SK-N-SH treated with all-trans-retinoic acid at 6 μM for 48 hours (cell line): Measurements from ENCODE around the gene PMM1.
A peak's percentile ranks its signal among the peaks of the same experiment; 100 is the strongest.

ENCODE experiments used
- ATAC-seq: fragments of 200-7000 bp; cut with Tn5 transposase; 3 replicates; pipeline ENCODE4 v1.9.1; 2020; ENCODE audit warnings: mild to moderate bottlenecking, moderate library complexity
- ARNTL ChIP-seq: fragments of 450-650 bp; formaldehyde crosslinking; IDR thresholded peaks from 2 replicates; pipeline ENCODE4 v1.5.0; 2020; ENCODE audit warnings: low read depth, mild to moderate bottlenecking, moderate library complexity, borderline replicate concordance
- BACH2 ChIP-seq: fragments of 250-450 bp; sonication (Bioruptor Pico); IDR thresholded peaks from 2 replicates; pipeline ENCODE4 v1.9.0; 2021; ENCODE audit warnings: mild to moderate bottlenecking, borderline replicate concordance
- CSDC2 ChIP-seq: fragments of 250-450 bp; sonication (Bioruptor Pico); IDR thresholded peaks from 2 replicates; pipeline ENCODE4 v1.5.0; 2020; ENCODE audit warnings: mild to moderate bottlenecking, moderate library complexity
- ESRRG ChIP-seq: fragments of 250-450 bp; sonication (Bioruptor Pico); IDR thresholded peaks from 2 replicates; pipeline ENCODE4 v1.6.1; 2021; ENCODE audit warnings: mild to moderate bottlenecking
- GLIS3 ChIP-seq: fragments of 250-450 bp; sonication (Bioruptor Pico); IDR thresholded peaks from 2 replicates; pipeline ENCODE4 v1.5.0; 2020; ENCODE audit warnings: mild to moderate bottlenecking, moderate library complexity
- ISL1 ChIP-seq: fragments of 250-450 bp; sonication (Bioruptor Pico); IDR thresholded peaks from 2 replicates; pipeline ENCODE4 v2.1.2; 2022; ENCODE audit warnings: mild to moderate bottlenecking, moderate library complexity
- OSR1 ChIP-seq: fragments of 250-450 bp; sonication (Bioruptor Pico); IDR thresholded peaks from 2 replicates; pipeline ENCODE4 v1.8.0; 2022; ENCODE audit warnings: moderate library complexity, mild to moderate bottlenecking, inconsistent platforms
- PPARA ChIP-seq: fragments of 250-450 bp; sonication (Bioruptor Pico); IDR thresholded peaks from 2 replicates; pipeline ENCODE4 v1.5.0; 2020; ENCODE audit warnings: mild to moderate bottlenecking, borderline replicate concordance
- RARB ChIP-seq: fragments of 250-450 bp; sonication (Bioruptor Pico); IDR thresholded peaks from 2 replicates; pipeline ENCODE4 v1.8.0; 2021; ENCODE audit warnings: mild to moderate bottlenecking, moderate library complexity
- SNAI2 ChIP-seq: fragments of 250-450 bp; sonication (Bioruptor Pico); IDR thresholded peaks from 2 replicates; pipeline ENCODE4 v1.5.0; 2020; ENCODE audit warnings: mild to moderate bottlenecking, moderate library complexity
- TCF4 ChIP-seq: fragments of 250-450 bp; sonication (Bioruptor Pico); IDR thresholded peaks from 2 replicates; pipeline ENCODE4 v1.8.0; 2021; ENCODE audit warnings: mild to moderate bottlenecking, moderate library complexity, borderline replicate concordance
- ZC3H10 ChIP-seq: fragments of 250-450 bp; sonication (Bioruptor Pico); IDR thresholded peaks from 2 replicates; pipeline ENCODE4 v1.5.1; 2021; ENCODE audit warnings: mild to moderate bottlenecking, moderate library complexity
- ZFP3 ChIP-seq: fragments of 250-450 bp; sonication (Bioruptor Pico); IDR thresholded peaks from 2 replicates; pipeline ENCODE4 v1.5.0; 2020; ENCODE audit warnings: mild to moderate bottlenecking, moderate library complexity
- ZFP30 ChIP-seq: fragments of 450-650 bp; formaldehyde crosslinking; IDR thresholded peaks from 2 replicates; pipeline ENCODE4 v1.5.0; 2022; ENCODE audit warnings: mild to moderate bottlenecking, moderate library complexity
- ZNF565 ChIP-seq: fragments of 450-650 bp; formaldehyde crosslinking; conservative IDR thresholded peaks from 2 replicates; pipeline ENCODE4 v1.5.0; 2020; ENCODE audit warnings: low read depth, mild to moderate bottlenecking, moderate library complexity
- ZNF70 ChIP-seq: fragments of 450-650 bp; formaldehyde crosslinking; IDR thresholded peaks from 2 replicates; pipeline ENCODE4 v1.5.0; 2020; ENCODE audit warnings: mild to moderate bottlenecking, moderate library complexity
- ZNF8 ChIP-seq: fragments of 450-650 bp; formaldehyde crosslinking; IDR thresholded peaks from 2 replicates; pipeline ENCODE4 v1.5.0; 2020; ENCODE audit warnings: mild to moderate bottlenecking, moderate library complexity
- TF ChIP-seq, protein P1 (sequence below): fragments of 250-450 bp; sonication (Bioruptor Pico); IDR thresholded peaks from 2 replicates; pipeline ENCODE4 v1.8.0; 2020; ENCODE audit warnings: mild to moderate bottlenecking, moderate library complexity, borderline replicate concordance
- TF ChIP-seq, protein P2 (sequence below): fragments of 250-450 bp; sonication (Bioruptor Pico); IDR thresholded peaks from 2 replicates; pipeline ENCODE4 v1.5.0; 2020; ENCODE audit warnings: mild to moderate bottlenecking, moderate library complexity
- TF ChIP-seq, protein P3 (sequence below): fragments of 250-450 bp; sonication (Bioruptor Pico); IDR thresholded peaks from 2 replicates; pipeline ENCODE4 v1.5.1; 2021; ENCODE audit warnings: mild to moderate bottlenecking, moderate library complexity
- TF ChIP-seq, protein P4 (sequence below): fragments of 250-450 bp; sonication (Bioruptor Pico); IDR thresholded peaks from 2 replicates; pipeline ENCODE4 v1.5.1; 2020; ENCODE audit warnings: low read depth, mild to moderate bottlenecking, moderate library complexity
- TF ChIP-seq, protein P5 (sequence below): fragments of 250-450 bp; sonication (Bioruptor Pico); IDR thresholded peaks from 2 replicates; pipeline ENCODE4 v1.8.0; 2021; ENCODE audit warnings: low read depth, mild to moderate bottlenecking, moderate library complexity, borderline replicate concordance

Gene PMM1

DNA sequence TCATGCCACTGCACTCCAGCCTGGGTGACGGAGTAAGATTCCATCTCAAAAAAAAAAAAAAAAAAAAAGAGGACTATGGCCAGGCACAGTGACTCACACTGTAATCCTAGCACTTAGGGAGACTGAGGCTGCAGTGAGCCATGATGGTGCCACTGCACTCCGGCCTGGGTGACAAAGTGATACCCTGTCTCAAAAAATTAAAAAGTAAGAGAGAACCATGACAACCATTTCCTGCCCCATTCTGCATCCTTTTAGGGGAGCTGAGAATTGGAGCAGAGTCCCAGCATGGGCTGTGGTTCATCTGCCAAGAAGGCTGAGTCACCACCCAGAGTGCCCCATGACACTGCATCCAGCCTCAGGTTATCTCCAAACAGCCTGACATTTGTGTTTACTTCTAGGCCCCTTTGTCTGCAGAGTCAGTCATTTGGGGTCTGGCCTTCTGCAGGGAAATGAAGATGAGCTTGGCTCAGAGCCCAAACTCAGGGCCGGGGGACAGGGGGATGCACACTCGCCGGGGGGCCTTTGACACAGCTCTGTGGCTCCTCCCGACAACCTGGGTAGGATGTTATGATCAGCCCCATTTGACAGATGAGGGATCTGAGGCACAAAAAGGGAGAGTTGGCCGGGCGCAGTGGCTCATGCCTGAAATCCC is 24.1 kb downstream of the PMM1 start:
- TF ChIP-seq BACH2 (CRISPR knock-in tag): no peak
- no peak for TF ChIP-seq OSR1 (CRISPR knock-in tag)
- no peak for TF ChIP-seq ZC3H10
- no peak for TF ChIP-seq ZNF565
- TF ChIP-seq ESRRG (CRISPR knock-in tag): no peak
- no peak for TF ChIP-seq ZFP30 (CRISPR knock-in tag)
- TF ChIP-seq, protein P1, sequence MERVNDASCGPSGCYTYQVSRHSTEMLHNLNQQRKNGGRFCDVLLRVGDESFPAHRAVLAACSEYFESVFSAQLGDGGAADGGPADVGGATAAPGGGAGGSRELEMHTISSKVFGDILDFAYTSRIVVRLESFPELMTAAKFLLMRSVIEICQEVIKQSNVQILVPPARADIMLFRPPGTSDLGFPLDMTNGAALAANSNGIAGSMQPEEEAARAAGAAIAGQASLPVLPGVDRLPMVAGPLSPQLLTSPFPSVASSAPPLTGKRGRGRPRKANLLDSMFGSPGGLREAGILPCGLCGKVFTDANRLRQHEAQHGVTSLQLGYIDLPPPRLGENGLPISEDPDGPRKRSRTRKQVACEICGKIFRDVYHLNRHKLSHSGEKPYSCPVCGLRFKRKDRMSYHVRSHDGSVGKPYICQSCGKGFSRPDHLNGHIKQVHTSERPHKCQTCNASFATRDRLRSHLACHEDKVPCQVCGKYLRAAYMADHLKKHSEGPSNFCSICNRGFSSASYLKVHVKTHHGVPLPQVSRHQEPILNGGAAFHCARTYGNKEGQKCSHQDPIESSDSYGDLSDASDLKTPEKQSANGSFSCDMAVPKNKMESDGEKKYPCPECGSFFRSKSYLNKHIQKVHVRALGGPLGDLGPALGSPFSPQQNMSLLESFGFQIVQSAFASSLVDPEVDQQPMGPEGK (CRISPR knock-in tag): no peak
- no peak for TF ChIP-seq TCF4
- no peak for TF ChIP-seq ISL1
- no peak for TF ChIP-seq GLIS3
- TF ChIP-seq, protein P2, sequence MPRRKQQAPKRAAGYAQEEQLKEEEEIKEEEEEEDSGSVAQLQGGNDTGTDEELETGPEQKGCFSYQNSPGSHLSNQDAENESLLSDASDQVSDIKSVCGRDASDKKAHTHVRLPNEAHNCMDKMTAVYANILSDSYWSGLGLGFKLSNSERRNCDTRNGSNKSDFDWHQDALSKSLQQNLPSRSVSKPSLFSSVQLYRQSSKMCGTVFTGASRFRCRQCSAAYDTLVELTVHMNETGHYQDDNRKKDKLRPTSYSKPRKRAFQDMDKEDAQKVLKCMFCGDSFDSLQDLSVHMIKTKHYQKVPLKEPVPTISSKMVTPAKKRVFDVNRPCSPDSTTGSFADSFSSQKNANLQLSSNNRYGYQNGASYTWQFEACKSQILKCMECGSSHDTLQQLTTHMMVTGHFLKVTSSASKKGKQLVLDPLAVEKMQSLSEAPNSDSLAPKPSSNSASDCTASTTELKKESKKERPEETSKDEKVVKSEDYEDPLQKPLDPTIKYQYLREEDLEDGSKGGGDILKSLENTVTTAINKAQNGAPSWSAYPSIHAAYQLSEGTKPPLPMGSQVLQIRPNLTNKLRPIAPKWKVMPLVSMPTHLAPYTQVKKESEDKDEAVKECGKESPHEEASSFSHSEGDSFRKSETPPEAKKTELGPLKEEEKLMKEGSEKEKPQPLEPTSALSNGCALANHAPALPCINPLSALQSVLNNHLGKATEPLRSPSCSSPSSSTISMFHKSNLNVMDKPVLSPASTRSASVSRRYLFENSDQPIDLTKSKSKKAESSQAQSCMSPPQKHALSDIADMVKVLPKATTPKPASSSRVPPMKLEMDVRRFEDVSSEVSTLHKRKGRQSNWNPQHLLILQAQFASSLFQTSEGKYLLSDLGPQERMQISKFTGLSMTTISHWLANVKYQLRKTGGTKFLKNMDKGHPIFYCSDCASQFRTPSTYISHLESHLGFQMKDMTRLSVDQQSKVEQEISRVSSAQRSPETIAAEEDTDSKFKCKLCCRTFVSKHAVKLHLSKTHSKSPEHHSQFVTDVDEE (CRISPR knock-in tag): no peak
- TF ChIP-seq, protein P3, sequence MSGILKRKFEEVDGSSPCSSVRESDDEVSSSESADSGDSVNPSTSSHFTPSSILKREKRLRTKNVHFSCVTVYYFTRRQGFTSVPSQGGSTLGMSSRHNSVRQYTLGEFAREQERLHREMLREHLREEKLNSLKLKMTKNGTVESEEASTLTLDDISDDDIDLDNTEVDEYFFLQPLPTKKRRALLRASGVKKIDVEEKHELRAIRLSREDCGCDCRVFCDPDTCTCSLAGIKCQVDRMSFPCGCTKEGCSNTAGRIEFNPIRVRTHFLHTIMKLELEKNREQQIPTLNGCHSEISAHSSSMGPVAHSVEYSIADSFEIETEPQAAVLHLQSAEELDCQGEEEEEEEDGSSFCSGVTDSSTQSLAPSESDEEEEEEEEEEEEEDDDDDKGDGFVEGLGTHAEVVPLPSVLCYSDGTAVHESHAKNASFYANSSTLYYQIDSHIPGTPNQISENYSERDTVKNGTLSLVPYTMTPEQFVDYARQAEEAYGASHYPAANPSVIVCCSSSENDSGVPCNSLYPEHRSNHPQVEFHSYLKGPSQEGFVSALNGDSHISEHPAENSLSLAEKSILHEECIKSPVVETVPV (CRISPR knock-in tag): no peak
- TF ChIP-seq CSDC2 (CRISPR knock-in tag): no peak
- TF ChIP-seq, protein P4, sequence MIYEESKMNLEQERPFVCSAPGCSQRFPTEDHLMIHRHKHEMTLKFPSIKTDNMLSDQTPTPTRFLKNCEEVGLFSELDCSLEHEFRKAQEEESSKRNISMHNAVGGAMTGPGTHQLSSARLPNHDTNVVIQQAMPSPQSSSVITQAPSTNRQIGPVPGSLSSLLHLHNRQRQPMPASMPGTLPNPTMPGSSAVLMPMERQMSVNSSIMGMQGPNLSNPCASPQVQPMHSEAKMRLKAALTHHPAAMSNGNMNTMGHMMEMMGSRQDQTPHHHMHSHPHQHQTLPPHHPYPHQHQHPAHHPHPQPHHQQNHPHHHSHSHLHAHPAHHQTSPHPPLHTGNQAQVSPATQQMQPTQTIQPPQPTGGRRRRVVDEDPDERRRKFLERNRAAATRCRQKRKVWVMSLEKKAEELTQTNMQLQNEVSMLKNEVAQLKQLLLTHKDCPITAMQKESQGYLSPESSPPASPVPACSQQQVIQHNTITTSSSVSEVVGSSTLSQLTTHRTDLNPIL (CRISPR knock-in tag): no peak
- TF ChIP-seq ARNTL (CRISPR knock-in tag): no peak
- TF ChIP-seq, all 23 proteins: peak for 0
- ATAC-seq: peak; percentile 82

DNA sequence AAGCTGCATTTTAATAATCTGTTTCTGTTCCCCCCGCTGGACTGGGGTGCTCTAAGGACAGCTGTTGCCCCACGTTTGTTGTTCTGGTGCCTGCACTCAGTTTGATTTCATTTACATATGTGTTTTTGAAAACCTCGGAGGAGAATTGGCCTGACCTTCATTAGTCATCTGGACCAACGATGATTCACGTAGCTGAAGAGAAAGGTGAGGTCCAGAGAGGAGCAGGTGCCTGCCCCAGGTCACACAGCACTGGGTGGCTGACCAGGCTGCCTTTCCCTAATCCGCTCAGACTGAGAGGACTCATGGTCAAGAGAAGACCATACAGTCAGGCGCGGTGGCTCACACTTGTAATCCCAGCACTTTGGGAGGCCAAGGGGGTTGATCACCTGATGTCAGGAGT is 25.1 kb downstream of the PMM1 start:
- no peak for TF ChIP-seq PPARA (CRISPR knock-in tag)
- no peak for ATAC-seq

DNA sequence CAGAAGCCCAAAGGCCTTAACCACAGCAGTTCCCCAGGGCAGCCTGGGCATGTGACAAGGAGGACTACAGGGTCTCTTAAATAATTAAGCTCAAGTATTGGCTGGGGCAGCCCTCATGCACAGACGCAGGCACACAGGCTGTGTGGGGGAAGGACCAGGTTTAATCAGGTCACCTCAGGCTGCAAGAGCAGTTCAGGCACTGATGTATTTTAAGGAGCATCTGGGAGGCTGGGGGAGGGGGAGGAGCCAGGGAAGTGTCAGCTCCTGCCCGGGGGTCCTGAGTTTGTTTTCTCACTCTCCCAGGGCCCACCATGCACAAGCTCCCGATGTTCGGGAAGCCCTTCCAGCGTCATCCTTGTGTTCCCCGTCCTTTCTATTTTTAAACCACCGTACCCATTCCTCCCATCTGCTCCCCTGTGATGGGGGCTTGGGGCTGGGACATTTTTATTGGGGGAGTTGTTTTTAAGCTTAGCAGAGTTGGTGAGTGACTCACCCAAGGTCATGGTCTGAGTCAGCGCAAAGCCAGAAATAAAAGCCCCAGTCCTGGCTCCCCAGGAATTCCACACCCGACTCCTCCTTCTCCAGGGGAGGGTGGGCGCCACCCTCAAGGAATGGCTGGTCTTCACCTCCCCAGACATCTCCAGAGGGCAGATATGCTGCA is 26.5 kb downstream of the PMM1 start:
- peak; percentile 49 for ATAC-seq
- TF ChIP-seq BACH2 (CRISPR knock-in tag): no peak
- no peak for TF ChIP-seq ARNTL (CRISPR knock-in tag)
- TF ChIP-seq SNAI2: no peak
- TF ChIP-seq, protein P5, sequence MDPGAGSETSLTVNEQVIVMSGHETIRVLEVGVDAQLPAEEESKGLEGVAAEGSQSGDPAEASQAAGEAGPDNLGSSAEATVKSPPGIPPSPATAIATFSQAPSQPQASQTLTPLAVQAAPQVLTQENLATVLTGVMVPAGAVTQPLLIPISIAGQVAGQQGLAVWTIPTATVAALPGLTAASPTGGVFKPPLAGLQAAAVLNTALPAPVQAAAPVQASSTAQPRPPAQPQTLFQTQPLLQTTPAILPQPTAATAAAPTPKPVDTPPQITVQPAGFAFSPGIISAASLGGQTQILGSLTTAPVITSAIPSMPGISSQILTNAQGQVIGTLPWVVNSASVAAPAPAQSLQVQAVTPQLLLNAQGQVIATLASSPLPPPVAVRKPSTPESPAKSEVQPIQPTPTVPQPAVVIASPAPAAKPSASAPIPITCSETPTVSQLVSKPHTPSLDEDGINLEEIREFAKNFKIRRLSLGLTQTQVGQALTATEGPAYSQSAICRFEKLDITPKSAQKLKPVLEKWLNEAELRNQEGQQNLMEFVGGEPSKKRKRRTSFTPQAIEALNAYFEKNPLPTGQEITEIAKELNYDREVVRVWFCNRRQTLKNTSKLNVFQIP (CRISPR knock-in tag): no peak
- TF ChIP-seq PPARA (CRISPR knock-in tag): no peak
- no peak for TF ChIP-seq ZNF70
- TF ChIP-seq, protein P2 (CRISPR knock-in tag): no peak
- TF ChIP-seq ISL1: no peak
- no peak for TF ChIP-seq ZNF8 (CRISPR knock-in tag)
- no peak for TF ChIP-seq RARB
- TF ChIP-seq, protein P4 (CRISPR knock-in tag): no peak
- no peak for TF ChIP-seq ESRRG (CRISPR knock-in tag)
- TF ChIP-seq OSR1 (CRISPR knock-in tag): no peak
- TF ChIP-seq ZFP3 (CRISPR knock-in tag): no peak
- TF ChIP-seq CSDC2 (CRISPR knock-in tag): no peak
- TF ChIP-seq ZC3H10: no peak
- TF ChIP-seq GLIS3: no peak
